ENCODE results near the gene TNS3.

TNS3 gene

GRCh38 chr7:47228386-47229014 lies 353.4 kb downstream of the TNS3 start:
- no peak overlapping the region for H3K4me3 ChIP-seq (ENCODE audit: low read depth, low read length)
- DNase-seq (ENCODE audit: low read depth) = no peak
- no peak for TF ChIP-seq CTCF (conservative IDR thresholded peaks at IDR 0.05; ENCODE audit: low read depth, low read length)

GRCh38 chr7:47227762-47228177 lies 354.1 kb downstream of the TNS3 start:
- H3K4me3 ChIP-seq (ENCODE audit: low read depth, low read length) = no peak overlapping the region
- DNase-seq (ENCODE audit: low read depth) = peak; percentile 73
- no peak for TF ChIP-seq CTCF (conservative IDR thresholded peaks at IDR 0.05; ENCODE audit: low read depth, low read length)

- TF ChIP-seq CTCF (conservative IDR thresholded peaks at IDR 0.05; ENCODE audit: low read depth, low read length) = no peak
- no peak overlapping the region for H3K4me3 ChIP-seq (ENCODE audit: low read depth, low read length)
- DNase-seq (ENCODE audit: low read depth) = no peak
These were observed 355.2 kb downstream of the TNS3 start for GRCh38 chr7:47226696-47227095.

GRCh38 chr7:47225387-47226131 lies 356.4 kb downstream of the TNS3 start:
- DNase-seq (ENCODE audit: low read depth) = peak; percentile 31
- TF ChIP-seq CTCF (conservative IDR thresholded peaks at IDR 0.05; ENCODE audit: low read depth, low read length) = no peak
- H3K4me3 ChIP-seq (ENCODE audit: low read depth, low read length) = no peak overlapping the region

All from choroid plexus epithelial cell (primary cell).